ENCODE data around the gene TMEFF1.

Gene TMEFF1

DNA sequence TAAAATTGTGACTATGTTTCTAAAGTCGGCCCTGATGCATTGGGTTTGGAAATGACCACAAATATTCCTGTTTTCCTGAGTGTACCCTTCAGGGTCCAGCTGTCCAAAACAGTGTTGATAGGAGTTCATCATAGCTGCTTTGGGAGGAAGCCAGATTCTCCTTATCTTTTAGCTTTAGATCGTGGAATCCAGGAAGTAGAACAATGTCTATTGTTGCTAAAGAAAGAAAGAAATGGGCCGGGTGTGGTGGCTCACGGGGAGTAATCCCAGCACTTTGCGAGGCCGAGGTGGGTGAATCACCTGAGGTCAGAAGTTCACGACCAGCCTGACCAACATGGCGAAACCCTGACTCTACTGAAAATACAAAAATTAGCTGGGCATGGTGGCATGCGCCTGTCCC is 114.4 kb downstream of the TMEFF1 start:
- no peaks in the 10 kb centered on the region for H3K9me3 Mint-ChIP-seq
- H3K27ac Mint-ChIP-seq: no peak overlapping the region
- H3K4me1 Mint-ChIP-seq: no peaks in the 10 kb centered on the region
- H3K4me3 Mint-ChIP-seq: no peak overlapping the region
- no peaks in the 10 kb centered on the region for H3K36me3 Mint-ChIP-seq (ENCODE audit: low read depth)
- DNase-seq (no peak), ATAC-seq (no peak)
- no peaks in the 10 kb centered on the region for H3K27me3 Mint-ChIP-seq

DNA sequence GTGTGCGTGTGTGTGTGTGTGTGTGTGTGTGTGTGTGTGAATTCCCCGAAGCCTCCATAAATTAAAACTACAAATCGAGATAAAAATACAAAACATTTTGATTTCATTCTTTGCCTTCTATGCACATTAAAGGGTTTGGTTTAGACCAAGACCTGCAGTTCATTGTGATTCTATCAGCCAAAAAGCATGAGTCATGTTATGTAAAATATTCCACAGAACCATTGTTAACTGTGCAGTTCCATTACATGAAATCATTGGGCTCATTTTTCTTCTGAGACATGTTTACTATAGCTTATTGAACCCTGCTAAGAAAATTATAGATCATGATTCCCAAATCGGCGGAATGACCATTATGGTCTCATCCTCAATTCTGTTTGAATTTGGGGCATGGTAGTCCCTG is 116.6 kb downstream of the TMEFF1 start:
- no peaks in the 10 kb centered on the region for H3K36me3 Mint-ChIP-seq (ENCODE audit: low read depth)
- no peak overlapping the region for H3K4me3 Mint-ChIP-seq
- no peaks in the 10 kb centered on the region for H3K27me3 Mint-ChIP-seq
- H3K9me3 Mint-ChIP-seq: no peaks in the 10 kb centered on the region
- H3K27ac Mint-ChIP-seq: no peak overlapping the region
- ATAC-seq (no peak), DNase-seq (no peak)
- no peaks in the 10 kb centered on the region for H3K4me1 Mint-ChIP-seq

DNA sequence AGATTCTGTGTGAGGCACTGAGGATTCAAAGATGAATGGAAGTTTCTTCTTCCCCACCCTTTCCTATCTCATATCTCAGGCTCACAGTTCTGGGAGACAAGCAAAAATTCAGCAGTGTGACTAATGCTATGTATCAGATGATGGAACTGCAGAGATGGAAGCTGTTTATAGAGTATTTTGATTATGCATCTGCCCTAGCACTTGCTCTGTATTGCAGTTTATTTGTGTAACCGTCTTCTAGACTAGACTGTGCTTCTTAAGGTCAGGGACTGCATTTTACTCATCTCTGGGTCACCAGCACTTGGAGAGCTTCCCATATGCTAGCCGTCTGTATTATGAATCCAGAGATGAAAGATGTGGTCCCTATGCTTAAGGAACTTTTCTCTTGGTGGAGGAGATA is 117.5 kb downstream of the TMEFF1 start:
- no peaks in the 10 kb centered on the region for H3K9me3 Mint-ChIP-seq
- H3K4me3 Mint-ChIP-seq: no peak overlapping the region
- H3K36me3 Mint-ChIP-seq (ENCODE audit: low read depth): no peaks in the 10 kb centered on the region
- ATAC-seq: no peak
- H3K4me1 Mint-ChIP-seq: peaks cover 1% of the 10 kb centered on the region
- no peak for DNase-seq
- no peak overlapping the region for H3K27ac Mint-ChIP-seq
- H3K27me3 Mint-ChIP-seq: no peaks in the 10 kb centered on the region

DNA sequence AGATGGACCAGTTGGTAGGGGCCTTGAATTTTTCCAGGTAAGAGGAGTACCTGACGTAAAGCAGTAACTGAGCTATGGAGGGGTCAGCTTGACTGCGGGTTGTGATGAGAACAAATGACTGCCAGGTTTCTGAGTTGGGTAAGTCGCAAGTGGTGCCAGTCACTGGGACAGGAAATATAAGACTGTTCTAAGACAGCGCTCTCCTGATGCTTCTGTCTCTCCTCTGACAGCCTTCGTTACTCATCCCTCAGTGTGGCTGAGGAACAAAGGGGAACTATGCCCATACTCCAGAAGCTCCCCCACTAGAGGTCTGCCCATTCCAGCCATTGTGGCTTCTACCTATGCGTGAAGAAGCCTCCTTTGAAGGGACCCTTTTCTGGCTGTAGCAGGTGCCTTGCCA is 118.2 kb downstream of the TMEFF1 start:
- H3K4me1 Mint-ChIP-seq: peaks cover 1% of the 10 kb centered on the region
- no peaks in the 10 kb centered on the region for H3K9me3 Mint-ChIP-seq
- no peak overlapping the region for H3K4me3 Mint-ChIP-seq
- no peak for ATAC-seq
- no peaks in the 10 kb centered on the region for H3K27me3 Mint-ChIP-seq
- no peak for DNase-seq
- no peak overlapping the region for H3K27ac Mint-ChIP-seq
- no peaks in the 10 kb centered on the region for H3K36me3 Mint-ChIP-seq (ENCODE audit: low read depth)

DNA sequence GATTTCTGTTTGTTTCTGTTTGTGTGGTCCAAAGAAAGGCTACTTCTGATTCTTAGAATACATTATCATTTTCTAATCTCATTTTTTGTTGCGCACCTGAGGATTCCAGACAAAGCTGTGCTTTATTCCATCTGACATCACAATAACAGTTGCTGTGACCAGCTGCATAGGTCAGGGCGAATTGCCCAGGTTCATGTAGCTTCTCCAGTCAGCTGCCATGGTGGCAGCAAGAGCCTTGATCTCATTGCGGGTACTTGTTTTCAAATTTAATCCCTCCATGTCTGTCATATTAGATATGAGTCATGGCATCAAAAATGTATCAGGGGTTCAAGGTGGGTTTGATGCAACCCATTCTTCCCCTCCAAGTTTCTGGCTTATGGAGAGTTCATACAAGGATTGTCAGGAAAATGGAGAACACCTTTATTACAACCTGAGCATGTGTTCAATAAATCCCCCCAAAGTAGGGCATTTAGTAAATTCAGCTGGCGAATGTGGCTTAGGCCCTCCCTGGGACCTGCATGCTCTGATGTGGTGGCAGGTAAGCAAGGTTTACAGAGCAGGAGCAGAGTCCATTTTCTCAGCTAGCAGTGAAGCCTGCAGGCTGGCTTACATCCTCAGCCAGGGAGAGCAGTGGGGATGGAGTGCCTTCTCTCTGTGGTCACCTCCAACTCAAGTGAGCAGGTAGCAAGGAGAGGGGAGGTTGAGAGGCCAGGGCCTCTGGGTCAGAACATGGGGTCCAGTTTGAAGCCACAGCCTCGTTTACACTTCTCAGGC is 118.9 kb downstream of the TMEFF1 start:
- H3K27ac Mint-ChIP-seq: no peak overlapping the region
- no peaks in the 10 kb centered on the region for H3K36me3 Mint-ChIP-seq (ENCODE audit: low read depth)
- no peak overlapping the region for H3K4me3 Mint-ChIP-seq
- DNase-seq (no peak), ATAC-seq (no peak)
- peaks cover 1% of the 10 kb centered on the region for H3K4me1 Mint-ChIP-seq
- no peaks in the 10 kb centered on the region for H3K27me3 Mint-ChIP-seq
- no peaks in the 10 kb centered on the region for H3K9me3 Mint-ChIP-seq

DNA sequence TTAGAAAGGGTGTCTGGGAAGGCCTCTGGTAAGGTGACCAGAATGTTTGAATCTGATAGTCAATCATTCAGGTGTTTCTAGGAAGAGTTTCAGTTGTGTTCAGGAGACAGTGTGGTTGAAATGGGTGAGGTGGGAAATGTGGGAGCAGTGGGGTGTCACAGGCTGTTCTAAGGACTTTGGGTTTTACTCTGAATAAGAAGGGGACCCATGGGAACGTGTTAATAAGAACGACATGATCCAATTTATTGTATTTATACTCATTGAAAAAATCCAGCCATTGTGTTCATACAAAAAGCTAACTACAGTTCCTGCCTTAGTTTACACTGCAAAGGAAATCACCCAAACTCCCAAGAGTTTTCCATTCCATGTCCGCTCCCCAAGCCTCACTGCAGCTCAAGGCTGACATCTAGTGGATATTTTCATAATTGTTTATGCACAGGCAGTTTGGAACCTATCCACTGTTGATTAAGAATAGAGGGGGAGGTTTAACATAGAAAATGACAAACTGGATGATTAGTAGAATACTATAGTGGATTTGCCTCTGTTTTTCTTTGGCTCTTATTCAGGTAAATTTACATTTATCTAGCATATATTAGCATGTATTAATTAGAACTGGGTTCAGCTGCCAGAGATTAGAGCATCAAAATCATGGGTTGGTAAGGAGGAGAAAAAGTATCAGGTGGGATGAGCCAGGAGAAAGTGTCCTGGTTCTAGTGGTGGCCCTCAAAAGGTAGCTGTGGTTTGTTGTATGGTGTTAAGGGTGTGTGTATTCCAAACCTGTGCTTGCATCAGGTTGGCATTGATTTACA is 122.6 kb downstream of the TMEFF1 start:
- no peaks in the 10 kb centered on the region for H3K36me3 Mint-ChIP-seq (ENCODE audit: low read depth)
- no peak overlapping the region for H3K4me3 Mint-ChIP-seq
- no peaks in the 10 kb centered on the region for H3K27me3 Mint-ChIP-seq
- H3K27ac Mint-ChIP-seq: no peak overlapping the region
- H3K4me1 Mint-ChIP-seq: peaks cover 25% of the 10 kb centered on the region
- ATAC-seq (peak; percentile 33), DNase-seq (no peak)
- no peaks in the 10 kb centered on the region for H3K9me3 Mint-ChIP-seq

DNA sequence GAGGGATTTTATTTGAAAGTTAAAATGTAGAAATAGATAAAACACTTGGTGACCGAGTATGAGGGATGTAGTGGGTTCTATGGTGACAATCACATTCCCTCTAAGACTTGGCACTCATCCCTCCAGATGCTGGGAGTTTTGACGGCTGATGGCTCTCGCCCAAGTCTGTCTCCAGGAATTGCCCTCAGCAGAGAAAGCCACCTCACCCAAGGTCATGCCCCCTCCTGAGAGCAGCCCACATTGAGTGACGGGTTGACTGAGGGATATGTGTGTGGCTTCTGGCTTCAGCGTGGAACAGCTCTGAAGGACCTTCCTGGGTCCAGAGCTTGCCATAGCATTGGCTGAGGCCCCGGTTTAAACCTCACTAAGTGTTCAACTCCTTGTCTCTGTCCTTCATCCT is 124.3 kb downstream of the TMEFF1 start:
- DNase-seq (no peak), ATAC-seq (no peak)
- Mint-ChIP-seq H3K27ac (no peak overlapping the region), H3K27me3 (no peaks in the 10 kb centered on the region), H3K4me1 (peaks cover 25% of the 10 kb centered on the region), H3K9me3 (no peaks in the 10 kb centered on the region), H3K36me3 (ENCODE audit: low read depth) (no peaks in the 10 kb centered on the region), H3K4me3 (peak overlapping the region; percentile 72)

DNA sequence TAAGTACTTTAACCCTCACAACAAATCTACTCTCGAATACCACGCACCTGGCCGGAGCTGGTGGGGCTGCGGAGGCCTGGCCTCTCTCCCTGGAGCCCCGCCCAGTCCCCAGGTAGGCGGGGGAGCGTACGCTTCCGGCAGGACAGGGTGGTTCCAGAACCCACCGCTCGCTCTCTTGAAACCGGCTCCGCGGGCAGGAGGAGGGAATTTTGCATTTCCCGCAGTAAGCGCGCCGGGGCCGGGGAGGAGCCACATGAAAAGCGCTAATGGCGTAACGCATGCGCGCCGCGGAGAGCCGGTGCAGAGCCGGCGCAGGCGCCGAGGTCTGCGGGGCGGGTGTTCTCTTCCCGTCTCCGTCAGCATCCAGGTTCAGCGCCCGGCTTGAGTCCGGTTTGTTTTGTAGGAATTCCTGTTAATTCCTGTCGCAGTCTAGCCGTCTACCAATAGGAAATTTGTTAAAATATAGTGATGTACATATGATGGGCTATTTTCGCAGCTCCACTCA is 125.7 kb downstream of the TMEFF1 start:
- peak; percentile 81 for ATAC-seq
- Mint-ChIP-seq H3K27ac (peak overlapping the region; percentile 77), H3K4me3 (peak overlapping the region; percentile 72), H3K9me3 (no peaks in the 10 kb centered on the region), H3K27me3 (no peaks in the 10 kb centered on the region), H3K36me3 (ENCODE audit: low read depth) (no peaks in the 10 kb centered on the region), H3K4me1 (peaks cover 25% of the 10 kb centered on the region)
- peak; percentile 83 for DNase-seq

DNA sequence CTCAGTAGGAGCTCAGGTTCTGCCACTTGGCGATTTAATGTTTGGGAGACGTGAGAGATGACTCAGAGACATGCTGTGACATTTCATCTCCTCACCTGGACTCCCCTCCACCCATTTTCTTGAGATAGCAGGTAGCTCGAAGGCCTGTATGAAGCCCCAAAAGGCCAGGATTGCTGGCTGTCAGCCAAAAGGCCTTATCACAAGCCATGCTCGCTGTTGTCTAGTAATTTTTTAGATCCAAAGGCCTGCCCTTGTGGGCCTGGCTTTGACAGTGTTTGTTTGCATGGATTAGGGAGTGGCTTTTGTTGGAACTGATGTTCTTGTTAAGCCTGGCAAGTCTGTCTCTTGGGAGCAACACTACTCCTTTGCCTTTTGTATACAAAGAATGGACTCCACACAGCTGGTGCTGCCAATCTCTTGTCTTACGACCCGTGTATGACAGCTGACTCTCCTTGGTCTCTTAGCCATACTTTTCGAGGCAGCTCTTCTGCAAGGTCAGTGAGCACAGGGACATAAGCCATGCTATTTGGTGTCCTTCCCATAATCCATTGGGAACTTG is 127.7 kb downstream of the TMEFF1 start:
- H3K36me3 Mint-ChIP-seq (ENCODE audit: low read depth): no peaks in the 10 kb centered on the region
- peaks cover 23% of the 10 kb centered on the region for H3K4me1 Mint-ChIP-seq
- H3K9me3 Mint-ChIP-seq: no peaks in the 10 kb centered on the region
- ATAC-seq (no peak), DNase-seq (no peak)
- no peak overlapping the region for H3K4me3 Mint-ChIP-seq
- H3K27ac Mint-ChIP-seq: no peak overlapping the region
- no peaks in the 10 kb centered on the region for H3K27me3 Mint-ChIP-seq

DNA sequence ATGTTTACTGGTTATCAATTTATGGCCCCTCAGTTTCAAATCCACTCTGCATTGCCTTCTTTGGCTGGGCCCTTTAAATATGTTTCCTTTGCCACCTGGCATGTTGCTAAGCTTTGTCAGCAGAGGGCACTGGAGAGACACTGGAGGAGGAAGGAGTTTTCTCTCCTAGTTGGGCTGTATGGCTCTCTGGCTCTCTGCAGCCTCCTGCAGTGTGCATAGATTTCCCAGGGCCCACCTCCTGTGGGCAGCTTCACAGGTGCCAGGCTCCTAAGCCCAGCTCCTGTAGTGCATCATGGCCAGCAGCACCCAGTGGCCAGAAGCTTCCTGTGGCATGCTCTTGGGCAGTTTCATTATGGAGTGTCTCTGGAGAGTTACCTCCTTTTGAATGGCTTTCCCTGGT is 128.3 kb downstream of the TMEFF1 start:
- Mint-ChIP-seq H3K27ac (no peak overlapping the region), H3K27me3 (no peaks in the 10 kb centered on the region), H3K4me3 (no peak overlapping the region), H3K36me3 (ENCODE audit: low read depth) (no peaks in the 10 kb centered on the region), H3K4me1 (peaks cover 23% of the 10 kb centered on the region), H3K9me3 (no peaks in the 10 kb centered on the region)
- DNase-seq (peak; percentile 47), ATAC-seq (peak; percentile 48)

DNA sequence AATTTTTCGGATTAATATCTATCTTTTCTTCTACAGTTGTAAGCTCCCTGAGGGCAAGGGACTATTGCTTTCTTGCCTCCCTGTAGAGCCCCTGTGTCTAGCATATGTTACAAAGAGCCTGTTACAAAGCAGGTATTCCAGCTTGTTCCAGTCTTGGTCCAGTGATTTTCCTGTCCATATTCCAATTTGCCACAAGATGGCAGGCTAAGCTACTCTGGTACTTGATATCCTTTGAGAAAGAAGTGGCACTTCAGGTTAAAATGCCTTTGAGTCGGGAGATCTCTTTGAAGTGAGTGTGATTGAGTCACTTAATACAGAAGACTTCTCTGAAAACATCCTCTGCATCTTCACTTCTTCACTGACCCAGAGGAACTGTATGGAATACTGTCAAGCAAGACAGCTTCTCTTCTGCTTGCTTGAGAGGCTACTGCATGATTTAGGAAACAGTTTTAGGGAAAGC is 129.4 kb downstream of the TMEFF1 start:
- no peaks in the 10 kb centered on the region for H3K27me3 Mint-ChIP-seq
- ATAC-seq (no peak), DNase-seq (no peak)
- H3K9me3 Mint-ChIP-seq: no peaks in the 10 kb centered on the region
- no peak overlapping the region for H3K4me3 Mint-ChIP-seq
- H3K4me1 Mint-ChIP-seq: peaks cover 23% of the 10 kb centered on the region
- no peak overlapping the region for H3K27ac Mint-ChIP-seq
- H3K36me3 Mint-ChIP-seq (ENCODE audit: low read depth): no peaks in the 10 kb centered on the region

DNA sequence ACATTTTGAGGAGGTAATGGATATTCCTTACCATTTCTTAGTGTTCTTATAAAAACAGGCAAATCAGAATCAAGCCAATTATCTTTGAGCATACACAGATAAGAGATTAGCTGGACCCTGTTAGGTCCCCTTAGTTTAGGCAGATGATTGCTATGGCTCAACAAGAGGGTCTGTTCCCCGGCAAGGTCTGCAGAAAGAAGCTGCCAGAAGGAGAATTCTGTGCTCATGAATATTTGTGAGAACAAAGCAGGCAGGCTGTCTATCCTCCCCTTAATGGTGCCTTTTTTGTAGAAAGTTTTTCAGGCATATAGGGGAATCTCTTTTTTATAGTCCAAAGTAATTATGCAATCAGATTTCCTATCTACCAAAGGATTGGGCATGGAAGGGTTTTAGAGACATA is 132.5 kb downstream of the TMEFF1 start:
- no peak for DNase-seq
- Mint-ChIP-seq H3K9me3 (no peaks in the 10 kb centered on the region), H3K27ac (no peak overlapping the region), H3K4me1 (no peaks in the 10 kb centered on the region), H3K27me3 (no peaks in the 10 kb centered on the region), H3K36me3 (ENCODE audit: low read depth) (no peaks in the 10 kb centered on the region), H3K4me3 (no peak overlapping the region)
- ATAC-seq: no peak

DNA sequence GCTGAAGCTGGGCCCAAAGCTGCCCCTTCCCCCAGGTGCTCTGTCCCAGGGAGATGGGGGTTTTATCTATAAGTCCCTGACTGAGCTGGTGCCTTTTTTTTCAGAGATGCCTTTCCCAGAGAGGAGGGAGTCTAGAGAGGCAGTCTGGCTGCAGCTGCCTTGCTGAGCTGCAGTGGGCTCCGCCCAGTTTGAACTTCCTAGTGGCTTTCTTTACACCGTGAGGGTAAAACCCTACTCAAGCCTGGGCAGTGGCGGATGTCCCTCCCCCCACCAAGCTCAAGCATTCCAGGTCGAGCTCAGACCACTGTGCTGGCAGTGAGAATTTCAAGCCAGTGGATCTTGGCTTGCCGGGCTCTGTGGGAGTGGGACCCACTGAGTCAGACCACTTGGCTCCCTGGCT is 146.2 kb downstream of the TMEFF1 start:
- no peak for DNase-seq
- Mint-ChIP-seq H3K27ac (no peak overlapping the region), H3K4me1 (no peaks in the 10 kb centered on the region), H3K4me3 (no peak overlapping the region), H3K9me3 (peaks cover 8% of the 10 kb centered on the region), H3K36me3 (ENCODE audit: low read depth) (no peaks in the 10 kb centered on the region), H3K27me3 (peaks cover 8% of the 10 kb centered on the region)
- no peak for ATAC-seq

DNA sequence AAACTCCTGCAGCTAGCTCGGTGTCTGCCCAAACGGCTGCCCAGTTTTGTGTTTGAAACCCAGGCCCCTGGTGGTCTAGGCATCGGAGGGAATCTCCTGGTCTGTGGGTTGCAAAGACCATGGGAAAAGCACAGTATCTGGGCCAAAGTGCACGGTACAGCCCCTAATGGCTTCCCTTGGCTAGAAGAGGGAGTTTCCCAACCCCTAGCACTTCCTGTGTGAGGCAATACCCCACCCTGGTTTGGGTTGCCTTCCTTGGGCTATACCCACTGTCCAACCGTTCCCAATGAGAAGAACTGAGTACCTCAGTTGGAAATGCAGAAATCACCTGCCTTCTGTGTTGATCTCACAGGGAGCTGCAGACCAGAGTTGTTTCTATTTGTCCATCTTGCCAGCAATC is 146.7 kb downstream of the TMEFF1 start:
- H3K27ac Mint-ChIP-seq: no peak overlapping the region
- peaks cover 8% of the 10 kb centered on the region for H3K9me3 Mint-ChIP-seq
- DNase-seq (no peak), ATAC-seq (no peak)
- no peaks in the 10 kb centered on the region for H3K4me1 Mint-ChIP-seq
- no peak overlapping the region for H3K4me3 Mint-ChIP-seq
- no peaks in the 10 kb centered on the region for H3K36me3 Mint-ChIP-seq (ENCODE audit: low read depth)
- H3K27me3 Mint-ChIP-seq: peaks cover 8% of the 10 kb centered on the region

DNA sequence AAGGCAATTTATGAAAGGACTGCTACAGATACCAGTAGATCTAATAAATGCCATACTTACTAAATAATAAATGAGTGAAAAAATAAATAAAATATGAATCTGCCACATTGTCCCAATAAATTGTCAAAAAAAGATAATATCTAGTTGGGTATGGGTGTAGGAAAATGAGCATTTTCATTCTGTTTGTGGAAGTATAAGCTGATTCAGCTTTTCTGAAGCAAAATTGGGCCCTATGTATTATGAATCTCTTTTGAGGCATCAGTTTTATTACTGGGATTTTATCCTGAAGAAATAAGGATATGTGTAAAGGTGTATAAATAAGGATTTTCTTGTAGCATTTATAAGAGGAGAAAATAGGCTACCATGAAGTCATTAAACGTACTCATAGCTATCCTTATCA is 151.0 kb downstream of the TMEFF1 start:
- ATAC-seq (no peak), DNase-seq (no peak)
- no peaks in the 10 kb centered on the region for H3K27me3 Mint-ChIP-seq
- H3K4me1 Mint-ChIP-seq: no peaks in the 10 kb centered on the region
- peaks cover 5% of the 10 kb centered on the region for H3K9me3 Mint-ChIP-seq
- no peak overlapping the region for H3K4me3 Mint-ChIP-seq
- no peak overlapping the region for H3K27ac Mint-ChIP-seq
- no peaks in the 10 kb centered on the region for H3K36me3 Mint-ChIP-seq (ENCODE audit: low read depth)

All from activated naive CD8-positive, alpha-beta T cell treated with anti-CD3 and anti-CD28 coated beads, Interleukin-2, amount 50 U/mL, for 24 hours (primary cell).